Measurements from ENCODE around the gene TFRC.
"Not testable (repeated sequence)": the region's sequence is repeated elsewhere in the genome, so short reads cannot be mapped to it uniquely, and the experiment has no call there.

Gene TFRC

DNA sequence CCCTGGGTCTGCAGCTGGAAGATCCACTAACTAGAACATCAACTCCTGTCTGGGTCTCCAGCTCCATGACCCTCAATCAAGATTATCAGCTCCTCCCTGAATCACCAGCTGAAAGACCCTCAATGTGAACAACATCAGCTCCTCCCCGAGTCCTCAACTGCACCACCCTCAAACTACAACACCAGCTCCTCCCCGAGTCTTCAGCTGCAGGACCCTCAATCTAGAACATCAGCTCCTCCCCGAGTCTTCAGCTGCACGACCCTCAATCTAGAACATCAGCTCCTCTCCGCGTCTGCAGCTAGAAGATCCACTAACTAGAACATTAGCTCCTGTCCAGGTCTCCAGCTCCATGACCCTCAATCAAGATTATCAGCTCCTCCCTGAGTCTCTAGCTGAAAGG is 79.2 kb downstream of the TFRC start:
- DNase-seq, result not testable (repeated sequence)

GRCh38 chr3:196001240-196001639 is 80.7 kb downstream of the TFRC start:
- DNase-seq, result not testable (repeated sequence)

GRCh38 chr3:196000360-196000950 is 81.4 kb downstream of the TFRC start:
- not testable (repeated sequence) for DNase-seq

DNA sequence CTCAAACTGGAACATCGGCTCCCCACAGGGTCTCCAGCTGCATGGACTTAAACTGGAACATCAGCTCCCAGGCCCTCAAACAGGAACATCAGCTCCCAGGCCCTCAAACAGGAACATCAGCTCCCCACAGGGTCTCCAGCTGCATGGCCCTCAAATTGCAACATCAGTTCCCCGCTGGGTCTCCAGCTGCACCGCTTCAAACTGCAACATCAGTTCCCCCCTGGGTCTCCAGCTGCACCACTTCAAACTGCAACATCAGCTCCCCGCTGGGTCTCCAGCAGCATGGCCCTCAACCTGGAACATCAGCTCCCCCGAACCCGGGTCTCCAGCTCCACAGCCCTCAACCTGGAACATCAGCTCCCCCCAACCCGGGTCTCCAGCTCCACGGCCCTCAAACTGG is 82.0 kb downstream of the TFRC start:
- DNase-seq, result no peak
